Activated CD8-positive, alpha-beta memory T cell treated with anti-CD3 and anti-CD28 coated beads for 1 hour (primary cell): Measurements from ENCODE around the gene OR2T3.
"Not testable (repeated sequence)": the region's sequence is repeated elsewhere in the genome, so short reads cannot be mapped to it uniquely, and the experiment has no call there.

ENCODE experiments used
- DNase-seq, 2 donors: peaks; one replicate each; pipeline ENCODE4 v3.0.0-alpha.2; 2020; ENCODE audit warnings: low read depth in 1 of 2; ENCODE audit errors: extremely low read depth in 1 of 2

The OR2T3 gene

DNA sequence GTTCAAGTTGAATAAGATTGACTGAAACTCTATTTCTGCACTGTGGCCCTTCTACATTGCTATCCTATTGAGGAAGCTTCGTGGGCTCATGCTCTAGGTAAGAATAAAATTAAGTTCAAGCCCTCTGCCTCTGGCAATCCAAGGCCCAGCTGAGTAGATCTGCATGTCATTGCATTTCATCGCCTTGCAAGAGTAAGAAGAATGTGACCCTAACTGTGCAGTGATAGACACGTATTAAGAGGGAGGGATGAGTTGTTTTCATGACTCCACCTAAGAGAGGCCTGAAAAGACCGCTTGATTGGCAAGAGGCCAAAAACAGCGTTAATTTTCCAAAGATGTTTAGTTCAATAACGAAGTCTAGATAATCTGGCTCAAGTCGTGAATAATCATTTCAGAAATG, 14.0 kb upstream of the OR2T3 start:
- not testable (repeated sequence) for DNase-seq

DNA sequence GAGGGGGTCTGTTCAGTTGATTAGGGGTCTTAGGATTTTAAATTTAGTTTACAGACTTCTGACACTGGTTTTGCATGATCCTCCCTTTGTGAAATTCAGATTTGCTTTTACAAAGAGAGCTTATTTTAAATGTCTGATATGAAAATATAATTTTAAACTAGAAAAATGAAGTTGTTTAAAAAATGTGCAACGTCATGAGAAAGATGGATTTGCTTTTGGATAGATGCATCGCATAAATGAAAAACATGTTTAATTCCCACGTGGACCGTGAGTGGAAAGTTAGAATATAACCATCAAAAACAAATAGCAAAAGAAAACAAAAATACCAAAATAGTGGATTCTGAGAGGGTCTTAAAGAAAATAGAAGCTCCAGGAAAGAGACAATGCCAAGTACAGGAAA, 2.0 kb upstream of the OR2T3 start:
- no peak for DNase-seq

DNA sequence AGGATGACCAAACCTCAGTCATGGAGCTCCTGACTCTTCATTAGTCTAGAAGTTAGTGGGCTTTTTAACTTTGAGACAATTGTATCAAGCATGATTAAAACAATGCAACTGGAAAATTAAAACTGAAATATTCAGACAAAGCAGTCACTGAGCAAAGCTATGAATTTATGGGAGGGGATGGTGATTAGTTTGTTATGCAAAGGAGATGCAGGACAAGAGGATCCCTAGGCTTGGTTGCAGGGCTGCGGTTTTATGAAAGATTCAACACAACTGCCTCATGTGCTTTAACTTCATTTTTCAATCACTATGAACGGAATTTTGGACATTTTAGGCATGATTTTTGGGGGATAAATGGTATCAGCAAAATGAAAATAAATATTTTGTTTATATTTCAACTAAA, 1.0 kb upstream of the OR2T3 start:
- not testable (repeated sequence) for DNase-seq

DNA sequence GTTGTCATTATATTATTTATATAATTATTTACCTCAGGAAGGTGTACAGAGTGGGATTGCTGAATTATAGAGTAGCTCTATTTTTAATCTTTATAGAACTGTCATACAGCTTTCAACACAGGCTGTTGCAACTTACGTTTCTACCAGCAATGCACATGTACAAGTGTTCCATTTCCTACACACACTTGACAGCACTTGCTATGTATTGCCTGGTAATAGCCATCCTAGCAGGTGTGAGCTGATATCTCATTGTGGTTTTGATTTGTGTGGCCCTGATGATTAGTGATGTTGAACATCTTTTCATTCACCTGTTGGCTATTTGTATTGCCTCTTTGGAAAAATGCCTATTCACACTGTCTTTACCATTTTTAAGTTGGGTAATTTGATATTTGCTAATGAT, 2.5 kb downstream of the OR2T3 start:
- not testable (repeated sequence) for DNase-seq

DNA sequence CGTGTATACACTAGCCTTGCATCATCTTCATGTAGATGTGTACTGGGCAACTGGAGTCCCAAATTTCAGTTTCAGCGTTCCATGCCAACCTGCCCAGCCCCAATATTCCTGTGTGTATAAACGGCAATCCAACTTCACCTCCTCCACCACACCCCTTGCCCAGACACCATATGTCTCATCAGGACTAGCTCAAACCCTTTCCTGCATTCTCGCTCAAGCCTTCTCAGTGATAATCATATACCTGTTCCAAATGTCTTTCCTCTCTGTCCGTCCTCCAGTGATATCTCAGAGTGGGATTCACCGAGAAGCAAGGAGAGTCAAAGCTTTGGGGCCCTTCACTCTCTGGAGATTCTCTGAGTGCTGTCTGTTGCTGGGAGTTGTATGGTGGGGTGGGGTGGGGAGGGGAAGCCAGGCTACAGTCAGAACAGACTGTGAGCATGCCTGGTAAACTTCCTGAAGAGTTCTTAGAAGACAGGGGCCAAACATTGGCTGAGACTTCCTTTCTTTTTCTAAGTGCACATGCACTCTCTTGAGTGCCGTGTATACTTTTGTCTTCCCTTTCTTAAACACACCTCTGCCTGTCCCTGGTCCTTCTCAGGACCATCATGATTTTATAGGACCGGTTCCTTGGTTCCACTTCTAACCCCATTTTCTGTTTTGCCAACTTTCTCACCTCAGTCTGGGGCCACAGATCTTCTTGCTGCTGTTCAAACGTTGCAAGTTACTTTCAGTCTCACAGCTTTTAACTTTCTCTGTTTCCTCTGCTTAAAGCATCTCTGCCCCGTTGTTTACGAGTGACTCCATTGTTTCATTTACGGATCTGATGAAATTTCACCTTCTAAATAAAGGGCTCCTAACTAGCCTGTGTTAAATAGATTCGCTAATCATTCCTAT, 8.8 kb downstream of the OR2T3 start:
- not testable (repeated sequence) for DNase-seq

DNA sequence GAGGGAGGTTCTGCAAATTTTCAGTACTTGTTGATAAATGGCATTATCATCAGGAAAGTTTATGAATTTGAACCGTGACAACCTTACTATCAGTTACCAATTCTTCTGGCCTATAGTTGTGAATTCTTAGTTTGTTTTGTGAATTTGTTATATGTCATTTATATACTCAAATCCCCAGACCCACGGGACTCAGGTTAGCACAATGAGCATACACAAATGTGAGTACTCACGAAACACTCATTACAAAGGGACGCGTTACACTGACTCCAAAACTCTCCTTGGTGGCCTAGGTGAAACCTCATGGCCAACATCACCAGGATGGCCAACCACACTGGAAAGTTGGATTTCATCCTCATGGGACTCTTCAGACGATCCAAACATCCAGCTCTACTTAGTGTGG, 15.1 kb downstream of the OR2T3 start, which contains the start of gene OR2T5:
Gene OR2T5, plus strand, starts transcription at position 301 of the 400 bp plus-strand sequence. Its CDS starts 0 bp downstream, at position 301.
- not testable (repeated sequence) for DNase-seq

DNA sequence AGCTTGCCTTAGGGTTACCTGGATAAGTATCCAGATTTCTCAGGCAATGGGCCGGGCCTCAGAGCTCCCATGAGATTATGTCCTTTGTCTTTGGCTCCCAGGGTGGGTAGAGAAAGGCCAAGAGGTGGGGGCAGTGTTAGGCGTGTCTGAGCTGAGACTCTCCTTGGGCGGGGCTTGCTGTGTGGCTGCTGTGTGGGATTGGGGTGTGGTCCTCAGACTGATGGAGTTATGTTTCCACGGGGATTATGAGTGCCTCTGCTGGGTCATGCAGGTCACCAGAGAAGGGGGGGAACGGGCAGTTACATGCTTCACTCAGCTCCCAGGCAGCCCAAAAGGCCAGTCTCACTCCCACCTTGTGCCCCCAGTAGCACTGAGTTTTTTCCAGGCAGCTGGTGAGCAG, 23.5 kb downstream of the OR2T3 start:
- DNase-seq = not testable (repeated sequence)

DNA sequence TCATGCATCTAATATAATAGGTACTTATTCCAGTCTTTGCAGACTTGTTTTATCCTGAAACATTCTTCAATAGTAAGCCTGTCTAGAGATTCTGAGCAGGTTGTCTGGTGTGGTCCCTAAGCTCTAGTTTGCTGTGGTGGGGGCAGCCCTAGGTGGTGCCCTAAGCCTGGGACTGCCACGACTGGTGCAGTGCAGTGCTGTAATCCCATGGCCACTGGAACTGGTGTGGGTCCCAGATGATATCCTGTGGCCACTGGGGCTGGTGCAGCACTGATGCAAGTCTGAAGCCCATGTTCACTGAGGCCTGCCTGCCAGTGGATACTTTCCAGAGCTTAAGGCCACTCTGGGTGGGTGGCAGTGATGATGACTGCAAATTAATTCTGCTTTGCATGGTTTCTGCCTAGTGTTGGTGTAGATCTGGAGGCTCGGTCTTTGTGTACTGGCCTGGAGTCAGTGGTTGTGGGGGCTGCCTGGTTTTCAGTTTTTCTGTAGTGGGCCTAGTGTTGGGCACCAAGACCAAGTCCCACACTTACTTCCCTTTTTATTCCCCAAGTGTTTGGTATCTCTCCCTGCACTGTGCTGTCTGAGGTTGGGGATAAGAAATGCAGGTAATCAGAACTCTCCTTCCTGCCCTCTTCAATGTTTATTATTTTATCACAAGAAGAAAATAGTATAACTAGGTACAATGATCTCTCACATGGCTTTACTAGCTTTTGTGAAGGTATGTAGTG, 27.3 kb downstream of the OR2T3 start:
- DNase-seq = not testable (repeated sequence)

DNA sequence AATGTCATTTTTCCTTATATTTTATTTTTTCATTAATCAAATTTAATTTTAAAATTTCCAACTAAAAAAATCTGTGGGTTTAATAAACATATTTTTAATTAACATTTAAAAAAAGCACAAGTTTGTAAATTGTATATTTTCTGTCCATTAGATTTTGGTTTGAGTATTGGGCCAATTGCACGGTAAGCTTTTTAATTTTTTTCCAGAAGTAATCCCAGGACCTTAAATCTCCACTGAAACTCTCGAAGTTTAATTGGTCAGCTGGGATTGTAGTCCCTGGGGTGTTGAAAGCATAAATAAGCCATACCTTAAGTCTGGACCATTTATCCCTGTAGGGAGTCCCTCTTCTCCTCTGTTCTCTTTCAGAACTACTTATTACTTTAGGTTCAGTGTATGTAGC, 34.6 kb downstream of the OR2T3 start, which contains the start of gene OR2G6:
Gene OR2G6, plus strand, starts transcription at position 301 of the 400 bp plus-strand sequence. CDS start 13,574 bp downstream, outside the sequence.
- not testable (repeated sequence) for DNase-seq

DNA sequence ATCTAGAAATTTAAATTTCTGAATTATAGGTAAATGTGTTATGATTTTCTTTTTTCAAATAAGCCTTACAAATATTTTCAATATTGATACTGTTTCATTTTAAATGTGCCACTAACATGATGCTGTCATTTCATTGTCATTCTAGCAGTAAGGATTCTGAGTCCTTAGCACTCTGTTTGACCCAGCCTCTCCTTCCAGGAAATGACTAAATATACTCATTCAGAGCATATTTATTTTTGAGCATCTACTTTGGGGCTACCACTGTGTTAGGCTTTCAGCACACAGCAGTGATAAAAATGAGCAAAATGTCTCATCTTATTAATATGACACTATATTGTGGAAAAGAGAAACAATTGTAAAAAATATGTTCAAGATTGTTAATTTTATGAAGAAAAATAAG, 37.1 kb downstream of the OR2T3 start:
- not testable (repeated sequence) for DNase-seq

DNA sequence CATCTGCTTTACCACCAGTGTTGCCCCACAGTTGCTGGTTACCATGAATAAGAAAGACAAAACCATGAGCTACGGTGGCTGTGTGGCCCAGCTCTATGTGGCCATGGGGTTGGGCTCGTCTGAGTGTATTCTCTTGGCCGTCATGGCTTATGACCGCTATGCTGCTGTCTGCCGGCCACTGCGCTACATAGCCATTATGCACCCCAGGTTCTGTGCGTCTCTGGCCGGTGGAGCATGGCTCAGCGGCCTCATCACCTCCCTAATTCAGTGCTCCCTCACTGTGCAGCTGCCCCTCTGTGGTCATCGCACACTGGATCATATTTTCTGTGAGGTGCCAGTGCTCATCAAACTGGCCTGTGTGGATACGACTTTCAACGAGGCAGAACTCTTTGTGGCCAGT, 48.7 kb downstream of the OR2T3 start:
- DNase-seq = no peak
